HG02642 (cell line): ENCODE measurements around the gene CDH24.

Source experiments
- ATAC-seq: cut with Tn5 transposase; IDR thresholded peaks from one replicate; pipeline ENCODE4 v1.9.1; 2021; ENCODE audit warnings: mild to moderate bottlenecking; ENCODE audit not compliant: unreplicated experiment, poor library complexity

CDH24 gene, protein sequence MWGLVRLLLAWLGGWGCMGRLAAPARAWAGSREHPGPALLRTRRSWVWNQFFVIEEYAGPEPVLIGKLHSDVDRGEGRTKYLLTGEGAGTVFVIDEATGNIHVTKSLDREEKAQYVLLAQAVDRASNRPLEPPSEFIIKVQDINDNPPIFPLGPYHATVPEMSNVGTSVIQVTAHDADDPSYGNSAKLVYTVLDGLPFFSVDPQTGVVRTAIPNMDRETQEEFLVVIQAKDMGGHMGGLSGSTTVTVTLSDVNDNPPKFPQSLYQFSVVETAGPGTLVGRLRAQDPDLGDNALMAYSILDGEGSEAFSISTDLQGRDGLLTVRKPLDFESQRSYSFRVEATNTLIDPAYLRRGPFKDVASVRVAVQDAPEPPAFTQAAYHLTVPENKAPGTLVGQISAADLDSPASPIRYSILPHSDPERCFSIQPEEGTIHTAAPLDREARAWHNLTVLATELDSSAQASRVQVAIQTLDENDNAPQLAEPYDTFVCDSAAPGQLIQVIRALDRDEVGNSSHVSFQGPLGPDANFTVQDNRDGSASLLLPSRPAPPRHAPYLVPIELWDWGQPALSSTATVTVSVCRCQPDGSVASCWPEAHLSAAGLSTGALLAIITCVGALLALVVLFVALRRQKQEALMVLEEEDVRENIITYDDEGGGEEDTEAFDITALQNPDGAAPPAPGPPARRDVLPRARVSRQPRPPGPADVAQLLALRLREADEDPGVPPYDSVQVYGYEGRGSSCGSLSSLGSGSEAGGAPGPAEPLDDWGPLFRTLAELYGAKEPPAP

GRCh38 chr14:23056956-23057756, at the start of gene CDH24:
Gene CDH24, minus strand, starts transcription at chr14:23057520. Its CDS starts 1,787 bp downstream, at chr14:23055733.
- peak; percentile 49 for ATAC-seq

GRCh38 chr14:23106747-23107045, 49.4 kb upstream of the CDH24 start:
- no peak for ATAC-seq

GRCh38 chr14:23105348-23105824, 48.1 kb upstream of the CDH24 start:
- no peak for ATAC-seq

- no peak for ATAC-seq
These were observed 47.4 kb upstream of the CDH24 start, which contains the start of gene CIROP for GRCh38 chr14:23104591-23105347. Gene CIROP, minus strand, starts transcription at chr14:23104989. Its CDS starts 69 bp downstream, at chr14:23104920.

DNA sequence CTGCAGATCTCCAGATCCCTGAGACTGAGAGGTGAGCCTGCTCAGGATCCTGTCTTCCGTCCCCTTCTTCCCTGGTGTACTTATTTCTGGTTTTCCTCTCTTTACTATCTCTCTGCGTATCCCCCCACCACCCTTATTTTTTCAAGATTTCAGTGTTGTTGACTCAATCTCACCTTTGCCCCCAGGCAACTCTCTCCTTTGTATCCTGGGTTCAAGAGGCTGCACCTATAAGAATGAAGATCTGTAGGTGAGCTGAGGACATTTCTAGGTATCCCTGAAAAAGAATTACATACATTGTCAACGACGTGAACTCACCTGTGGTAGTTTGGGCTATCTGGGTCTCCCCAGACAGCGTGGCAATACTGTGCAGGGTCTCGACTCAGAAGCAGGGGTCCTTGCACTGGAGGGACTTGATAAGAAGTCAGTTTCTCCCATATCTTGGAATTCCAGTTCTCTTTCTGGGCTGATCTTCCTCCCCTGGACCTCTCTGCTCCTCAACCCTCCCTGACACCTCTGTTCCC, 46.8 kb upstream of the CDH24 start:
- no peak for ATAC-seq

- ATAC-seq, result no peak
These were observed 46.3 kb upstream of the CDH24 start for GRCh38 chr14:23103581-23103980.

GRCh38 chr14:23102801-23103200, 45.5 kb upstream of the CDH24 start:
- ATAC-seq, result no peak

GRCh38 chr14:23101986-23102625, 44.8 kb upstream of the CDH24 start:
- ATAC-seq, result no peak

GRCh38 chr14:23101213-23101970, 44.1 kb upstream of the CDH24 start:
- ATAC-seq, result no peak

DNA sequence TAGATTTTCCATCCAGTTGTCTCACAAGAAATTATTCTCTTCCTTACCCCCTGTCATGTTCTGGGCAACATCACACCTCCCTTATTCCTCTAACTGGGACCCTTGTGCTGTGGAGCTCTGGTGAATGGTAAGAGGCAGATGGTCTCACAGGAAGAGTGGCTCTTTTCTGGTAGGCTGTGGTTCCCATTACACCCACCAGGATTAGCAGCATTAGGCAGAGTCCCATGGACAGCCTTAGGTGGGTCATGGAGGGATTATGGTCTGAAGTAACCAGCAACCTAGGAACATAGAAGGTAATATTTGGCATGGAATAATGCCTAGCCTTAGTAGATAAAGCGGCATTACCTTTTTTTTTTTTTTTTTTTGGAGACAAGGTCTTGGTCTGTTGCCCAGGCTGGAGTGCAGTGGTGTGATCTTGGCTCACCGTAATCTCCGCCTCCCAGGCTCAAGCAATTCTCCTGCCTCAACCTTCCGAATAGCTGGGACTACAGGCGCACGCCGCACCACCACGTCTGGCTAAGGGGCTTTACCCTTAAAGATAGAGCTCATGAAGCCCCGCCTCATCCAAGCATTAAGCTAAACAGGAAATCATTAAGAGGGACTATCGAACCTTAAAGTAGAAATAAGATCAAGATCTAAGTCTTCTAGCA, 42.0 kb upstream of the CDH24 start:
- ATAC-seq, result no peak

DNA sequence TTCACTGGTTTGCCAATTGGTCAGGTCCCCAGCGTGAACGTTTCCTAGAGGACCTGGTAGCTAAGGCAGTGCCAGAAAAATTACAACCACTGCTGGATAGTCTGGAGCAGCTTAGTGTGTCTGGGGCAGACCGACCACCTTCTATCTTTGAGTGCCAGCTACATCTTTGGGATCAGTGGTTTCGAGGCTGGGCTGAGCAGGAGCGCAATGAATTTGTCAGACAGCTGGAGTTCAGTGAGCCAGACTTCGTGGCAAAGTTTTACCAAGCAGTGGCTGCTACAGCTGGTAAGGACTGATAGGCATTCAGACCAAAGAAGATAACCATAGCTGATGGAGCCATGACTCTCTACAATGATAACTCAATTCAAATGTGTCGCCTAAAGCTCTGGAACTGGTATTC, 40.5 kb upstream of the CDH24 start:
- no peak for ATAC-seq

DNA sequence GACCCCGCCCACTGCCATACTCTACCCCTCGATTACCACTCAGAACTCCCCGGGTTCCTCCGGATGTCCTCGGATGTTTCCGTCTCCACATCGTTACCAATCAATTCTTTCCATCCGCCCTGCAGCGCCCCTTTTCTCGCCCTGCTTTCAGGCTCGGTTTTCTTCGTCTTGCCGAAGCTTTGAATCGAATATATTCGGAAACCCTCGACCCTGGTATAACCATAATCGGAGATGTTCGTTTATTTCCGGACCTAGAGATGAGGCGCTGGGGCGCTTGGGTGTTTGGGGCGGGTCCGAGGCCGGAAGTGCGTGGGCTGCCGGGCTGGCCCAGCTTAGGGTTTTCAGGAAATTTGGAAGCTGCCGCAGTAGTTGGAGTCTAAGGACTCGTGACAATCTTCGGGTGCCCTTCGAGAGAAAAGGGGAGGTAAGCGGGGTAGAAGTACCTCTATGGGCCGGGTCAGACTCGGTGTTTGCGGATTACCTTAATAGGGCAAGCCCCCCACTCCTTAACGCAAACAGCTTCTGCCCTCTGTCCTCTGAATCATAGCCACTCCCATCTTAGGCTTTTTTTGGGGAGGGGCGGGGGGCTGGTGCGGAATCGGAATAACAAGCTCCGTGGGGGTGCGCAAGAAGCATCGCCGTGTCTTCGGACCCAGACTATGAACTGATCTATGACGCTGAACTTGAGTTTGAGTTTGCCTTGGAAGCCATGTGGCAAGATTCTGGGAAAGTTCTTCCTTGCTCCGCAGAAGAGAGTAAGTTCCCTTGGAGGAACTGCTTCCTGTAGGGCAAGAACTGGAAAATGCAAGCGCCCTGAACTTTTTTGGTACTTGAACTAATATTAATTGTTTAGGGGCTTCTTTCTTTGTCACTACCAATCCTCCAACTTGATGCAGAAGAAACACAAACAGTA, 38.1 kb upstream of the CDH24 start, which contains the start of gene C14orf119:
Gene C14orf119 (plus strand): TSS at position 310 of the 913 bp plus-strand sequence. CDS start 2,154 bp downstream, outside the sequence.
- peak; percentile 92 for ATAC-seq

DNA sequence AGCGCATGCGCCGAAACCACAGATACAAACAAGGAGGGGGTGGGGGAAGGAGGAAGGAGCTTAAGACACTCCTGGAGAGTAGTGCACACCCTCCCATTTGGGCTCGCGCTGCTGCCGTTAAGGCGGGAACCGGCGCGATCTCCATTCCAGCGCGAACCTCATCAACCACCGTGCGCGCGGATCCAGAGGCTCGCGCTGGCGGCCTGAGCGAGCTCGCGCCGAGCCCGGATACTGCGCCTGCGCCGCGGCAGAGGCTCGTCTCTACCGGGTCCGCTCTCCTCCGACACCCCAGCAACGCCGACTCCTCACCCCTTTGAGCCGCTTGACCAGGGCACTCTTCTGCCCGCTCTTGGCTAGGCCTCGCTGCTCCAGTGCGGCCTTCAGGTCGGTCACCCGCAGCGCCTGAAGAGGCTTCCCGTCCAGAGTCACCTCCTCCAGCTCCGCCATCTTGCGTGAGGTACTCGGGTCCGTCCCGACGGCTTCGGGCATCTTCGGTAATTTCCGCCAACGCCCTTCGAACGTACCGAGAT, 37.4 kb upstream of the CDH24 start, which contains the start of gene ACIN1:
Gene ACIN1 (minus strand): TSS at position 471 of the 530 bp plus-strand sequence. CDS start 24 bp downstream, at position 447.
- peak; percentile 41 for ATAC-seq

DNA sequence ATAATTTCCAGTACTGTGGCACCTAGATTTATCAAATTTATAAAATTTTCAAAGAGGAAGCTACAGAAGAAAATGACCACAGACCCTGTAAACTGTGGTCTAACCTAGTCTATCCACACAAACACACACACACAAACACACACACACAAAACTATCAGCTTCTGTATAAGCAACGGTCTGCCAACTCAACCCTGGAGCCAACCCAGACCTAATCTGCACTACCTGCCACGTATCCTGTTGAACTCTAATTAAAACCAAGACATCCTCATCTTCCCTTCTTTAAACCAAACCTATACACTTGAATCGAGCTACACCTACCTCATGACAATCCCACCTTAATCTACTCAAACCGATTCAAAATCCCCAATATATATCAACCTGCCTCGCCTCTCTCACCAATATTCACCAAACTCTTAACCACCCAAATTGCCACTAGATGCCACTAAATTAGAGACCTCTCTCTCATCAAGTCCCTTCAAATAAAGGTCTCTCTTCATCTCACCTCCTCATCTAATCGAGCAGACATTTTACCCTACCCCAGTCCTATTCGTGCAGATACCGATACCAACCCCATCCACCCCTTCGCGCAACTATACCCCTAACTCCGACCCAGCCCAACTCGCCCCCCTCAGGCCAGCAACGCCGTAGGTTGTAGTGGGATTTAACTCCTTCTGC, 36.8 kb upstream of the CDH24 start:
- ATAC-seq, result no peak

DNA sequence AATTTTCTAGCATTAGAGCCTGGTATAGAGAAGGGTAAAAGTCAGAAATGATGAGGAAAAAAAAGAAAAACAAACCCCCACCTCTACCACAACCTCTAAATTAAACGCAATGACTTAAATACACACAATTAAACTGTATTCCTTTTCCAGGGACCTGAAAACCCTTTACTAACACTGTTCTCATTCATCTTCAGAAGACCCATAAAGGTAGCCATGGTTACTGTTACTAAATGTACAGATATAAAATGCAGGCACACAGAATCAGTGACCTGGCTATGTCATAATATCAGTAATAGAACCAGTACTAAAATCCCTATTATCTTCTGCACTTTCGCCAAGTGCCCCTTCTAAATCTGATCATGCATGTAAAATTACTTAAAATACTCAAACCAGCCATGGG, 36.2 kb upstream of the CDH24 start:
- no peak for ATAC-seq

DNA sequence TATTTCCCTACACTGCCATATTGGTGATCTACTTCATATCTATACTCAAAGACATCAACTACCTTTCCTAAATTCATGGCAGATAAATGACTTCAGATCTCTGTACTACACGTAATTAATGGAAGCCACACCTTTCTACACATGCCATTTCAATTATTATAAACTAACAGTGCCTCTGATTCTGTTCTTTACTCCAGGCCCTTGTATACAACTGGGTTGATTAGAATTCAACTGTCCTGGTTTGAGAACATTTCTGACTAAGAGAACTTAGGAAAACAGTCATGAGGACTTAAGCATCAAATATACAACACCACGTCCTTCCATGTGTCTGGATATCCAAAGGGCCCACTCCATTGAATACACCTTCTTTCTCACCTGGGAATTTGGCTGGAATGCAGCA, 35.8 kb upstream of the CDH24 start:
- ATAC-seq, result no peak
